Measurements from ENCODE around the gene PPIH.

Gene PPIH

DNA sequence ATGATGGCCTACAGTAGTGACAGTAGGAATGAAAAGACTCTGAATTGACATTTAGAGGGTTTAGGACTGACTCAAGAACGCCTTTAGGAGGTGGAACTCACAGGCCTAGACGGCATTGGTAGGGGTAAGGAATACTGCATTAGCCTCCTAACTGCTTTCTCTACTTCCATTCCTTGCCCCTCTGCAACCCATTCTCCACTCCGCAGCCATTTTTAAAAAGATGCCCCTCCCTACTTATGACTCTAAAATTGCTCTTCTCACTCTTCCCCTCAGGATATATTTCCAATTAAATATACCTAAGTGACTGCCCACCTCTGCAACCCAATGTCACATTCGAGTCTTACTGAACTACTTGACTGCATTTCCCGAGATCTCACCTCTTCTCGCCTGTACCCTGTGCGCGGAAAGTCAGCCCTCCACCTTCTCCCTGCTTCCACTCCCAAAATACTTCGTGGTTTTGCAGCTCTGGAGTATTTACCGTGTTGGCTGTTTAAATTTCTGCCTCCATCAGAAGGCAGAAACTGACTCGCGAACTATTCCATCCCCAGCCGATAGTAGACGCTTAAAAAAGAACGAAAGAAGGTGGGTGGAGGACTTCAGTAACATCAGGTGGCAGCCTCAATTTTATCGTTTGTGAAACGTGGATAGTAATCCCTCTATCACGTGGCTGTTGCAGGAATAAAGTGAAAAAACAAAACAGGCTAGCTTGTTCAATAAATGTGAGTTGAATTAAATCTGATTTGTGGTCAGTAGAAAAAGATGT lies 22.9 kb downstream of the PPIH start (continued):
- TF ChIP-seq ZNF600 (tag by site-specific recombination; IDR thresholded peaks at IDR 0.05) (0 out of 2 replicates have a peak, but pooled peaks have one; percentile 15), HOXD13 (CRISPR knock-in tag; IDR thresholded peaks at IDR 0.05; ENCODE audit: borderline replicate concordance) (no peak), SCRT2 (tag by site-specific recombination; IDR thresholded peaks at IDR 0.05) (peak; percentile 41; the same call in 1 of the 2 replicates), ZNF341 (tag by site-specific recombination; IDR thresholded peaks at IDR 0.05; ENCODE audit: low read depth) (peak; percentile 36; the same call in 1 of the 2 replicates), PRDM1 (tag by site-specific recombination; IDR thresholded peaks at IDR 0.05) (peak; percentile 49), ZIC2 (tag by site-specific recombination; IDR thresholded peaks at IDR 0.05) (no peak), ZNF560 (tag by site-specific recombination; IDR thresholded peaks at IDR 0.05; ENCODE audit: borderline replicate concordance) (no peak)
- TF ChIP-seq, protein P1, sequence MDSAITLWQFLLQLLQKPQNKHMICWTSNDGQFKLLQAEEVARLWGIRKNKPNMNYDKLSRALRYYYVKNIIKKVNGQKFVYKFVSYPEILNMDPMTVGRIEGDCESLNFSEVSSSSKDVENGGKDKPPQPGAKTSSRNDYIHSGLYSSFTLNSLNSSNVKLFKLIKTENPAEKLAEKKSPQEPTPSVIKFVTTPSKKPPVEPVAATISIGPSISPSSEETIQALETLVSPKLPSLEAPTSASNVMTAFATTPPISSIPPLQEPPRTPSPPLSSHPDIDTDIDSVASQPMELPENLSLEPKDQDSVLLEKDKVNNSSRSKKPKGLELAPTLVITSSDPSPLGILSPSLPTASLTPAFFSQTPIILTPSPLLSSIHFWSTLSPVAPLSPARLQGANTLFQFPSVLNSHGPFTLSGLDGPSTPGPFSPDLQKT (IDR thresholded peaks at IDR 0.05; ENCODE audit: borderline replicate concordance, low read depth, low read length), result no peak
- TF ChIP-seq, protein P2, sequence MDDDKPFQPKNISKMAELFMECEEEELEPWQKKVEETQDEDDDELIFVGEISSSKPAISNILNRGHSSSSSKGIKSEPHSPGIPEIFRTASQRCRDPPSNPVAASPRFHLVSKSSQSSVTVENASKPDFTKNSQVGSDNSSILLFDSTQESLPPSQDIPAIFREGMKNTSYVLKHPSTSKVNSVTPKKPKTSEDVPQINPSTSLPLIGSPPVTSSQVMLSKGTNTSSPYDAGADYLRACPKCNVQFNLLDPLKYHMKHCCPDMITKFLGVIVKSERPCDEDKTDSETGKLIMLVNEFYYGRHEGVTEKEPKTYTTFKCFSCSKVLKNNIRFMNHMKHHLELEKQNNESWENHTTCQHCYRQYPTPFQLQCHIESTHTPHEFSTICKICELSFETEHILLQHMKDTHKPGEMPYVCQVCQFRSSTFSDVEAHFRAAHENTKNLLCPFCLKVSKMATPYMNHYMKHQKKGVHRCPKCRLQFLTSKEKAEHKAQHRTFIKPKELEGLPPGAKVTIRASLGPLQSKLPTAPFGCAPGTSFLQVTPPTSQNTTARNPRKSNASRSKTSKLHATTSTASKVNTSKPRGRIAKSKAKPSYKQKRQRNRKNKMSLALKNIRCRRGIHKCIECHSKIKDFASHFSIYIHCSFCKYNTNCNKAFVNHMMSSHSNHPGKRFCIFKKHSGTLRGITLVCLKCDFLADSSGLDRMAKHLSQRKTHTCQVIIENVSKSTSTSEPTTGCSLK (tag by site-specific recombination; IDR thresholded peaks at IDR 0.05), result no peak

GRCh38 chr1:42681741-42682483 lies 23.7 kb downstream of the PPIH start, which contains the start of gene YBX1:
TSS of gene YBX1 (plus strand) at chr1:42682418. CDS start at chr1:42682566, 148 bp downstream.
- Histone ChIP-seq H3K27ac (ENCODE audit: extremely low read depth, low read depth, low read length) (peak within 1 kb of the TSS; percentile 85), H3K4me3 (ENCODE audit: low read depth, low read length) (peak within 1 kb of the TSS; percentile 78), H3K36me3 (ENCODE audit: control insufficient read depth in 2 of 2, insufficient read depth in 1 of 2, low read length in 2 of 2) (peaks cover 0 to 42% of the 10 kb centered on the region in 2 experiments; a peak in 1 of 3 replicates), H3K9me3 (ENCODE audit: control insufficient read depth, insufficient read depth, low read depth, low read length) (no peaks in the 10 kb centered on the region), H3K4me1 (ENCODE audit: control insufficient read depth, insufficient read depth, low read length) (peaks cover 12% of the 10 kb centered on the region)
- ChIA-PET CTCF (interaction anchor here (0.6 to 1.1 kb wide), 2 partner anchors 24 to 104 kb away, joined by 3 read pairs; no protein-coding TSS in a partner anchor), POLR2A (interaction anchor here (0.6 to 3.2 kb wide), 21 partner anchors 9 to 516 kb away, joined by 3 to 34 read pairs (median 4); partner anchors contain the start of genes C1orf50, CCDC30, CLDN19 and P3H1)
- TF ChIP-seq, protein P3, sequence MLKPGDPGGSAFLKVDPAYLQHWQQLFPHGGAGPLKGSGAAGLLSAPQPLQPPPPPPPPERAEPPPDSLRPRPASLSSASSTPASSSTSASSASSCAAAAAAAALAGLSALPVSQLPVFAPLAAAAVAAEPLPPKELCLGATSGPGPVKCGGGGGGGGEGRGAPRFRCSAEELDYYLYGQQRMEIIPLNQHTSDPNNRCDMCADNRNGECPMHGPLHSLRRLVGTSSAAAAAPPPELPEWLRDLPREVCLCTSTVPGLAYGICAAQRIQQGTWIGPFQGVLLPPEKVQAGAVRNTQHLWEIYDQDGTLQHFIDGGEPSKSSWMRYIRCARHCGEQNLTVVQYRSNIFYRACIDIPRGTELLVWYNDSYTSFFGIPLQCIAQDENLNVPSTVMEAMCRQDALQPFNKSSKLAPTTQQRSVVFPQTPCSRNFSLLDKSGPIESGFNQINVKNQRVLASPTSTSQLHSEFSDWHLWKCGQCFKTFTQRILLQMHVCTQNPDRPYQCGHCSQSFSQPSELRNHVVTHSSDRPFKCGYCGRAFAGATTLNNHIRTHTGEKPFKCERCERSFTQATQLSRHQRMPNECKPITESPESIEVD (tag by site-specific recombination; IDR thresholded peaks at IDR 0.05), result no peak
- TF ChIP-seq ZSCAN23 (tag by site-specific recombination; IDR thresholded peaks at IDR 0.05), result no peak
- no peak for TF ChIP-seq ZNF530 (tag by site-specific recombination; IDR thresholded peaks at IDR 0.05; ENCODE audit: low read depth)
- peak; percentile 85 for TF ChIP-seq YY1 (tag by site-specific recombination; IDR thresholded peaks at IDR 0.05)
- no peak for TF ChIP-seq MEIS1 (CRISPR knock-in tag; IDR thresholded peaks at IDR 0.05; ENCODE audit: borderline replicate concordance)
- TF ChIP-seq ZNF350 (tag by site-specific recombination; IDR thresholded peaks at IDR 0.05), result no peak
- no peak for TF ChIP-seq ZNF544 (tag by site-specific recombination; IDR thresholded peaks at IDR 0.05)
- TF ChIP-seq WT1 (tag by site-specific recombination; IDR thresholded peaks at IDR 0.05), result 0 out of 2 replicates have a peak, but pooled peaks have one; percentile 13
- TF ChIP-seq ZNF148 (tag by site-specific recombination; IDR thresholded peaks at IDR 0.05; ENCODE audit: borderline replicate concordance), result no peak
- no peak for TF ChIP-seq BCL11A (tag by site-specific recombination; IDR thresholded peaks at IDR 0.05; ENCODE audit: low read depth)
- TF ChIP-seq SP3 (tag by site-specific recombination; IDR thresholded peaks at IDR 0.05), result peak; percentile 68
- no peak for TF ChIP-seq ZNF645 (tag by site-specific recombination; IDR thresholded peaks at IDR 0.05)
- TF ChIP-seq ZNF18 (tag by site-specific recombination; IDR thresholded peaks at IDR 0.05), result no peak
- no peak for TF ChIP-seq ZNF140 (tag by site-specific recombination; IDR thresholded peaks at IDR 0.05)
